Mammary epithelial cell (primary cell): ENCODE results near the gene RPL7A.

Source experiments
- EZH2 ChIP-seq: IDR thresholded peaks from 2 replicates; pipeline ENCODE4 v1.6.1; 2012; ENCODE audit warnings: low read length, inconsistent platforms, borderline replicate concordance
- TF ChIP-seq, protein P1 (sequence below), 2 donors: IDR thresholded peaks in 1 of 2; conservative IDR thresholded peaks in 1 of 2; 2 replicates each; pipeline ENCODE4 v1.5.1; 2011 to 2012; ENCODE audit warnings: inconsistent platforms in 2 of 2, low read length in 2 of 2, mild to moderate bottlenecking in 2 of 2, control low read depth in 1 of 2, low read depth in 1 of 2; ENCODE audit not compliant: insufficient read depth in 1 of 2; ENCODE audit errors: extremely low read depth in 1 of 2

DNA sequence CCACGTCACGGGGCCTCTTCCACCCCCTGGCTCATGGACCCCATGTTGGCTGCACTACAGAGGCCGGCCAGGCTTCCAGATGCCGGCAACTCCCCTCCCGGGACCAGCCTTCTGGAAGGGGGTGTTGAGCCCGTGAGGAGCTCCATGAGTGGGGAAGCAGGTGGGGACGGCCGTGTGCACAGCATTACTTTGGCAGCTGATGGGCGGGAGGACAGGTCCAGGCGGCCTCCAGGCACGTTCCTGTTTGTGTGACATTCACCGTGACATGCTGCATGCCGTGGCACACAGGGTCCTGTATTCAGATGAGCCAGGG, 43.9 kb upstream of the RPL7A start:
- TF ChIP-seq, protein P1, sequence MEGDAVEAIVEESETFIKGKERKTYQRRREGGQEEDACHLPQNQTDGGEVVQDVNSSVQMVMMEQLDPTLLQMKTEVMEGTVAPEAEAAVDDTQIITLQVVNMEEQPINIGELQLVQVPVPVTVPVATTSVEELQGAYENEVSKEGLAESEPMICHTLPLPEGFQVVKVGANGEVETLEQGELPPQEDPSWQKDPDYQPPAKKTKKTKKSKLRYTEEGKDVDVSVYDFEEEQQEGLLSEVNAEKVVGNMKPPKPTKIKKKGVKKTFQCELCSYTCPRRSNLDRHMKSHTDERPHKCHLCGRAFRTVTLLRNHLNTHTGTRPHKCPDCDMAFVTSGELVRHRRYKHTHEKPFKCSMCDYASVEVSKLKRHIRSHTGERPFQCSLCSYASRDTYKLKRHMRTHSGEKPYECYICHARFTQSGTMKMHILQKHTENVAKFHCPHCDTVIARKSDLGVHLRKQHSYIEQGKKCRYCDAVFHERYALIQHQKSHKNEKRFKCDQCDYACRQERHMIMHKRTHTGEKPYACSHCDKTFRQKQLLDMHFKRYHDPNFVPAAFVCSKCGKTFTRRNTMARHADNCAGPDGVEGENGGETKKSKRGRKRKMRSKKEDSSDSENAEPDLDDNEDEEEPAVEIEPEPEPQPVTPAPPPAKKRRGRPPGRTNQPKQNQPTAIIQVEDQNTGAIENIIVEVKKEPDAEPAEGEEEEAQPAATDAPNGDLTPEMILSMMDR (conservative IDR thresholded peaks at IDR 0.05 in 1 of 2, IDR thresholded peaks at IDR 0.05 in 1 of 2; ENCODE audit: extremely low read depth in 1 of 2, insufficient read depth in 1 of 2, low read depth in 1 of 2, low read length in 2 of 2) = no peak
- no peak for TF ChIP-seq EZH2
